K562 (cell line): ENCODE data around the gene PATL1. TPM values are rescaled to one million over a fixed set of nuclear protein-coding genes. Genes with fewer than 3 reads are reported as not detected.

Experiments
- ARHGAP35 ChIP-seq: fragments of 450-650 bp; IDR thresholded peaks from 2 replicates; pipeline ENCODE4 v1.6.1; 2018; ENCODE audit not compliant: partially characterized antibody
- BRD9 ChIP-seq: fragments of 450-650 bp; IDR thresholded peaks from 2 replicates; pipeline ENCODE4 v1.6.1; 2018; ENCODE audit warnings: low read depth; ENCODE audit not compliant: partially characterized antibody
- CUX1 ChIP-seq: fragments of 200-800 bp; sonication (Bioruptor generic); IDR thresholded peaks from 2 replicates; pipeline ENCODE4 v1.6.1; 2016; ENCODE audit warnings: missing genetic modification characterization, missing compliant biosample characterization
- CXXC5 ChIP-seq: fragments of 250-450 bp; sonication (Bioruptor Pico); IDR thresholded peaks from 2 replicates; pipeline ENCODE4 v1.8.0; 2022; ENCODE audit warnings: inconsistent platforms, mild to moderate bottlenecking, moderate library complexity
- DACH1 ChIP-seq: fragments of 450-650 bp; IDR thresholded peaks from 2 replicates; pipeline ENCODE4 v1.6.1; 2018; ENCODE audit not compliant: partially characterized antibody
- ETV1 ChIP-seq: fragments of 450-650 bp; conservative IDR thresholded peaks from 2 replicates; pipeline ENCODE4 v1.6.1; 2016; ENCODE audit warnings: missing genetic modification characterization, control low read depth, low read depth, missing compliant biosample characterization
- FIP1L1 ChIP-seq: fragments of 200-400 bp; formaldehyde crosslinking; IDR thresholded peaks from 2 replicates; pipeline ENCODE4 v1.6.1; 2018; ENCODE audit warnings: mild to moderate bottlenecking, low read depth, low read length; ENCODE audit not compliant: poor library complexity, severe bottlenecking
- HCFC1 ChIP-seq: IDR thresholded peaks from 2 replicates; pipeline ENCODE4 v1.6.1; 2012; ENCODE audit warnings: low read depth, low read length, improper control_type of control experiment
- KDM4B ChIP-seq, 2 experiments: fragments of 450-650 bp in 1 of 2; sonication (generic) in 1 of 2; IDR thresholded peaks; 2 replicates each; pipeline ENCODE4 v1.6.1; 2016 to 2017; ENCODE audit warnings: borderline replicate concordance in 2 of 2, antibody characterized with exemption in 1 of 2, low read depth in 1 of 2, mild to moderate bottlenecking in 1 of 2
- KLF13 ChIP-seq: fragments of 450-650 bp; IDR thresholded peaks from 2 replicates; pipeline ENCODE4 v1.6.1; 2016; ENCODE audit warnings: missing genetic modification characterization, low read depth, mild to moderate bottlenecking, missing compliant biosample characterization, moderate library complexity, borderline replicate concordance
- MED1 ChIP-seq: sonication (generic); formaldehyde crosslinking; IDR thresholded peaks from 2 replicates; pipeline ENCODE4 v1.8.1; 2023; ENCODE audit warnings: missing genetic modification reagents, borderline replicate concordance
- PKNOX1 ChIP-seq: fragments of 450-650 bp; IDR thresholded peaks from 2 replicates; pipeline ENCODE4 v1.6.1; 2016
- PML ChIP-seq: IDR thresholded peaks from 2 replicates; pipeline ENCODE4 v1.6.1; 2012; ENCODE audit warnings: low read length, inconsistent platforms
- PTTG1 ChIP-seq: fragments of 450-650 bp; IDR thresholded peaks from 2 replicates; pipeline ENCODE4 v1.6.1; 2016; ENCODE audit warnings: low read depth, mild to moderate bottlenecking, missing genetic modification characterization, missing compliant biosample characterization
- SNIP1 ChIP-seq: fragments of 450-650 bp; IDR thresholded peaks from 2 replicates; pipeline ENCODE4 v1.7.1; 2017; ENCODE audit warnings: low read depth, mild to moderate bottlenecking
- STAT5B ChIP-seq: fragments of 250-450 bp; sonication (Bioruptor Pico); IDR thresholded peaks from 2 replicates; pipeline ENCODE4 v1.8.0; 2021; ENCODE audit warnings: mild to moderate bottlenecking, inconsistent platforms
- TBL1XR1 ChIP-seq, 2 experiments: IDR thresholded peaks; 2 replicates each; pipeline ENCODE4 v1.6.1; 2012; ENCODE audit warnings: improper control_type of control experiment in 2 of 2, low read length in 2 of 2, mild to moderate bottlenecking in 1 of 2
- WHSC1 ChIP-seq: IDR thresholded peaks from one replicate; pipeline ENCODE4 v1.6.1; 2012; ENCODE audit warnings: low read length, control low read depth, inconsistent platforms
- ZKSCAN1 ChIP-seq: fragments of 150-350 bp; IDR thresholded peaks from 2 replicates; pipeline ENCODE4 v1.6.1; 2016; ENCODE audit warnings: low read depth, low read length
- ZNF175 ChIP-seq: fragments of 200-800 bp; sonication (Bioruptor generic); IDR thresholded peaks from 2 replicates; pipeline ENCODE4 v1.6.1; 2016; ENCODE audit warnings: low read depth, mild to moderate bottlenecking, missing genetic modification characterization, missing compliant biosample characterization
- polyA plus RNA-seq, 8 experiments: library from polyadenylated mRNA; depleted of rRNA in 4 of 8; stranded (reverse) in 5 of 8; unstranded in 3 of 8; fragments of >200 nt; fragmentation: Nextera tagmentation in 2 of 8; fragmentation: Illumina TruSeq in 1 of 8; extraction: Ambion mirVana in 2 of 8; extraction: Trizol in 1 of 8; gene quantifications; 2 replicates each; pipeline versions ENCODE4 v1.2.1 to v1.2.3, GENCODE V29; 2011 to 2014; ENCODE audit warnings: inconsistent platforms in 1 of 8, missing spikeins in 1 of 8
- total RNA-seq, 7 experiments: library from RNA; depleted of rRNA in 6 of 7; stranded (reverse); fragments of >200 nt in 6 of 7; fragmentation: Illumina TruSeq in 2 of 7; extraction: Trizol in 2 of 7; gene quantifications; 2 replicates each; pipeline versions ENCODE4 v1.2.1 to v1.2.3, GENCODE V29; 2011 to 2021; ENCODE audit warnings: low replicate concordance in 1 of 7
- TF ChIP-seq, protein P1 (sequence below): fragments of 250-450 bp; sonication (Bioruptor Pico); IDR thresholded peaks from 2 replicates; pipeline ENCODE4 v1.4.0; 2020; ENCODE audit warnings: borderline replicate concordance

The PATL1 gene
- total and polyA plus RNA-seq, 9 of the 15 experiments (the other 6 are each of a cell fraction or from before 2014, with no cell fraction given) = 3.2 to 48.0 (median 16.4) TPM

GRCh38 chr11:59706518-59707285 lies 37.9 kb upstream of the PATL1 start (continued):
- TF ChIP-seq PML = peak; percentile 98
- TF ChIP-seq SNIP1 = no peak
- TF ChIP-seq CUX1 = peak; percentile 92
- TF ChIP-seq ZNF175 = peak; percentile 96
- TF ChIP-seq KDM4B (IDR thresholded peaks at IDR 0.05; ENCODE audit: borderline replicate concordance in 2 of 2, low read depth in 1 of 2) = no peak
- TF ChIP-seq ARHGAP35 = no peak
- peak; percentile 93 for TF ChIP-seq ETV1 (tag)
- TF ChIP-seq TBL1XR1 (IDR thresholded peaks at IDR 0.05; ENCODE audit: low read length in 2 of 2) = peak; percentile 37 to 84; a peak in 3 of 4 replicates
- TF ChIP-seq CXXC5 (CRISPR knock-in tag) = peak; percentile 75
- TF ChIP-seq FIP1L1 = no peak
- TF ChIP-seq HCFC1 = no peak
- no peak for TF ChIP-seq PTTG1 (tag)
- TF ChIP-seq KLF13 (tag) = no peak
- TF ChIP-seq MED1 (CRISPR knock-in tag) = no peak
- peak; percentile 53; the same call in 1 of the 2 replicates for TF ChIP-seq PKNOX1
- TF ChIP-seq STAT5B = no peak
- TF ChIP-seq BRD9 = no peak
- no peak for TF ChIP-seq ZKSCAN1
- TF ChIP-seq WHSC1 = no peak
- TF ChIP-seq DACH1 = peak; percentile 43
- TF ChIP-seq, protein P1, sequence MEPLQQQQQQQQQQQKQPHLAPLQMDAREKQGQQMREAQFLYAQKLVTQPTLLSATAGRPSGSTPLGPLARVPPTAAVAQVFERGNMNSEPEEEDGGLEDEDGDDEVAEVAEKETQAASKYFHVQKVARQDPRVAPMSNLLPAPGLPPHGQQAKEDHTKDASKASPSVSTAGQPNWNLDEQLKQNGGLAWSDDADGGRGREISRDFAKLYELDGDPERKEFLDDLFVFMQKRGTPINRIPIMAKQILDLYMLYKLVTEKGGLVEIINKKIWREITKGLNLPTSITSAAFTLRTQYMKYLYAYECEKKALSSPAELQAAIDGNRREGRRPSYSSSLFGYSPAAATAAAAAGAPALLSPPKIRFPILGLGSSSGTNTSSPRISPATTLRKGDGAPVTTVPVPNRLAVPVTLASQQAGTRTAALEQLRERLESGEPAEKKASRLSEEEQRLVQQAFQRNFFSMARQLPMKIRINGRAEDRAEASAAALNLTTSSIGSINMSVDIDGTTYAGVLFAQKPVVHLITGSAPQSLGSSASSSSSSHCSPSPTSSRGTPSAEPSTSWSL (CRISPR knock-in tag) = no peak
